NCI-H2196 treated with DMSO at 0.1 percent for 48 hours (cell line): ENCODE results near the gene PTPRK.
A peak's percentile ranks its signal among the peaks of the same experiment; 100 is the strongest.
"Not testable (repeated sequence)": the region's sequence is repeated elsewhere in the genome, so short reads cannot be mapped to it uniquely, and the experiment has no call there.

ENCODE experiments used
- DNase-seq: peaks from one replicate; lab custom pipeline; 2025; ENCODE audit not compliant: unreplicated experiment; lab: John Stamatoyannopoulos, UW

Gene PTPRK

DNA sequence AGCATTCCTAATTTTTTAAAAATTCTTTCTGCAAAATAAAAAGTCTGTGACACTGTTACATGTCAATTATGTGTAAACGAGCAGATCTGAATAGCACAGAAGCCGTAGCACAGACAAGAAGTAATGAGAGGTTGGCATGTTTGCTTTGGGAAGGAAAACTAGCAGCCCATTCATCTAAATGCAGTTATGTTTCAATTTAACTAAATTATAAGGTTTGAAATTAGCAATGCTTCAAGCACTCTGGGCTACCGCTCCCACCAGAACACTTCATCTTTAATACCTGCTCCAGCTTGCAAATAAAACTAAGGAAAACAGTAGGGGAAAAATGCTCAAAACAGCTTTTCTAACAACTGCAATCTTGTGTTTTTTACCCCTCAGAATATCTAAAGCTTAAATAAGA lies 73.9 kb downstream of the PTPRK start:
- no peak for DNase-seq

DNA sequence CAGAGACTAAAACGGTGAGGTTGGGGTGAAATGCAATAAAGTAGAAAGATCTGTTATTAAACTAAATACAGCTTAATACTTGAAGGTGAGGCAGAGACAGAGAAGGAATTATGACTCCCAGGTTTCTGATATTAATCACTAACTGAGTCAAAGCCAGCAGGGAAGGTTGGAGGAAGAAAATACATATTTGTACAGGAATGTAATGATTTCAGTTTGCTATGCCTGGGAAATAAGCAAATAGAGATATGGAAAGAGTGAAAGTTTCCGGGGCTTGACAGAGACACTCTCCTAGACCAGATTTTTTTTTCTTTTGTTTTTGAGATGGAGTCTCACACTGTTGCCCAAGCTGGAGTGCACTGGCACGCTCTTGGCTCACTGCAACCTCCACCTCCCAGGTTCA lies 76.8 kb downstream of the PTPRK start:
- DNase-seq, result no peak

DNA sequence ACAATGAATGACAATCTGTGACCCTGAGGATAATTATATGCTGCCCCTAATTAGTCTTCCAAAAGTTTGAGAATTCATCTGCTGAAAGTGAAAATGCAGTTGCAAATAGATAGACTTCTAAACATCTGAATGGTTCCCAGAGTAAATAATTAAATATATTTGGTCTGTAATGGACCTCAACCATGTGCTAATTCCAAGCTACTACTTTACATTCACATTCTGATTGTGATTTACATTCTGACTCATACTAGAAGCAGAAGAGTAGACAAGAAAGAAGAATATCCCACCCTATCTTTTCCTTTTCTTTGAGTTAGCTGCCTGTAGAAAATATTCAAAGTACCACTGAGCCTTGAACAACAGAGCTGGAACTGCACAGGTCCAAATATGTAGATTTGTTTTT lies 80.8 kb downstream of the PTPRK start:
- DNase-seq, result no peak

DNA sequence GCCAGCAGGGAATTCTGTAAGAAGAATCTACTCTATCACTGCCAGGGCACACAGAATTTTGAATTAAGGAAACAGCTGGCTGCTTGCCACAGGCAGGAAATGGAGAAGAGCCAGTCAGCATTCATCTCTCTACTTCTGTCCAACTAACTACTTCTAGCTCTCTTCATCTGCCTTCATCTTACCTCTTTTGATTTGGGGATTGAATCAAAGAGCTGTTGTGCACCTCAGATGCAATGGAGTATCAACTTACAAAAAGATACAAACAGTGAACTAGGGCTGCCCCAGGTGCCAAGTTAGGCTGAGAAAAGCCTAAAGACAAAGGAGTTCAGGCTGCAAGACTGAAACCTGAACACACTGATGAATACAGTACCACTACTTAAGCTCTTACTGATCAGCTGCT lies 82.0 kb downstream of the PTPRK start:
- DNase-seq, result no peak

DNA sequence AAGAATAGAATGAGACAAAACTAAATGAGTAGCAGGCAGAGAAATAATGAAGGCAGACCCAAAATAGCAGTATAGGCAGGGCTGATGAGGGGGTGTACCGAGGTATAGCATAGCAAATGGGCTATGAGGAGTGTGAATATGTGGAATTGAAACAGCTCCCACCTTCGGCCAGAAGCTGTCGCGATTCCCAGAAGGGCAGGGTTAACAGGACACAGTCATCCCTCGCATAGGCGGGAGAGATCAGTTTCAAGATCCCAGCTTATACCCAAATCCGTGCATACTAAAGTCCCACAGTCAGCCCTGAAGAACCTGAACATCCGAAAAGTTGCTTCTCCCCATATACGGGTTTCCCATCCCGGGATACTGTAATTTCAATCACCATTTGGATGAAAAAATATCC lies 82.7 kb downstream of the PTPRK start:
- DNase-seq, result no peak

DNA sequence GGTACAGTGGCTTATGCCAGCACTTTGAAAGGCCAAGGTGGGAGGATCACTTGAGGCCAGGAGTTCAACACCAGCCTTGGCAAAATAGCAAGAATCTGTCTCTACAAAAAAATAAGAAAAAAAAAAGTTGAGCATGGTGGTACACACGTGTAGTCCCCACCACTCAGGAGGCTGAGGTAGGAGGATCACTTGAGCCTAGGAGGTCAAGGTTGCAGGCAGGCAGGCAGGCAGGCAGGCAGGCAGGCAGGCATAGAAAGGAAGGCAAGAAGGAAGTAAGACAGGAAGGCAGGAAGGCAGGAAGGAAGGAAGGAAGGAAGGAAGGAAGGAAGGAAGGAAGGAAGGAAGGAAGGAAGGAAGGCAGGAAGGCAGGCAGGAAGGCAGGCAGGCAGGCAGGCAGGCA lies 85.6 kb downstream of the PTPRK start:
- DNase-seq, result not testable (repeated sequence)

DNA sequence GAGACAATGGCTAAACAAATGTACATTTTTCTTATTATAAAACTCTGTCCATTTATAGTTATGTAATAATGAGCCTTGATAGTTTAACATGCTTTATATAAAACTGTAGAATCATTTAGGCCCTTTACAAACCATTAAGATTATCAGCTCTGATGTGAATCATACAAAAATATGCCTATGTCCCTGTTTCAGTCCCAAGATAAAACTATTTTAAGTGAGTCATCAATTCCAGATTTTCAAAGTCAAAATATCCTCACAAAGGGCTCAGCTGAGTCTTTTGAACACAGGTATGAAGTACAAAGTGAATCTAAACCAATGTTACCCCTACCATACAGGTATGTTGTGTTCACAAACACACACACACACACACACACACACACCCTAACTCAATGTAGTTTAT lies 88.0 kb downstream of the PTPRK start:
- no peak for DNase-seq

DNA sequence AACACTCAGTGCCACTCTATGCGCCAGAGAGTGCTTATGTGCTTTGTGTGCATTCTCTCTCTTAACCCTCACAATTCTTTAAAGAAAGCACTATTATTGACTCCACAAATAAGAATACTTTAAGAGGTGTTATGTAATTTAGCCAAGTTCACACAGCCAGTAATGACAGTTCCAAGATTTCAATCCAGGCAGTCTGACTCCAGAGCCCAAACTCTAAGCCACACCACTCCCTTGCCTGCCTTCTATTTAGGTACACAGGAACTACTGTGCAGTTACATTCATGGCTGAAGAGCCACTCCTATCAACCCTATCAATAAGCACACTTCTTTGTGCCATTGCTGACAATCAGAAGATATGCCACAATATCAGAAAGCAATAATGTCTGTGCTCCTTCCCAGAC lies 93.3 kb downstream of the PTPRK start:
- DNase-seq, result no peak

DNA sequence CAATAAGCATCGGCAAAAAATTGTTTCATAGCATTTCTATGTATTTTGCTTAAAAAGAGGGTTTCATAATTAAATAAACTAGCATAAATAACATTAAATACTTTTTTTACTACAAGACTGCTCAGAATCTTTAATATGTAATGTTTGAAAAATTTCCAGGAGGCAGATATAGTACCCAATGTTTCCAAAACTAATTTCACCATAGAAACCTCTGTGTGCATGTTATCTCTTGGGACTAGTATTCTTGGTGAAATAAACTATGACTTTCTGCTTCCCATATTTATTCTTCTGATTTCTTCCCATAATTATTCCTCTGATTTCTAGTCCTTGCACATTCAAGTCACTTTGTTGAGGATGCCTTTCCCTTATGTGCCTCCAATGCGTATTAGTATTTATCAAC lies 94.5 kb downstream of the PTPRK start:
- no peak for DNase-seq

DNA sequence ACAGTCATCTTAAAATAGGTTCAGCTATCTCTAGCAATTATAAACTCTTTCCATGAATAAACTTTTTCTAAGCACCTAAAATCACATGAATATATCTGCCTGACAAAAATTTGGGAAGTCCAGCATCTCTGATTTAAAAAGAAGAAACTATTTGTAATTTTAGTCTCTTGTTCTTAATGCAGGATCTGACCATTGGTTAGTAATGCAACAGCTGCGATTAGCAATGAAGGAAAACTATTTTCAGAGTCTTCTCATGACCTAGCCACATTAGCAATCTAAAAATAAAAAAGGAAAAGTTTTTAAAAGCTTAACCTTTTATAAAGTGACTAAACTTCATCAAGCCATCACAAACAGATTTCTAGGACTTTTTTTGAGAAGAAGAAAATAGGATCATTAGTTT lies 97.5 kb downstream of the PTPRK start:
- no peak for DNase-seq

DNA sequence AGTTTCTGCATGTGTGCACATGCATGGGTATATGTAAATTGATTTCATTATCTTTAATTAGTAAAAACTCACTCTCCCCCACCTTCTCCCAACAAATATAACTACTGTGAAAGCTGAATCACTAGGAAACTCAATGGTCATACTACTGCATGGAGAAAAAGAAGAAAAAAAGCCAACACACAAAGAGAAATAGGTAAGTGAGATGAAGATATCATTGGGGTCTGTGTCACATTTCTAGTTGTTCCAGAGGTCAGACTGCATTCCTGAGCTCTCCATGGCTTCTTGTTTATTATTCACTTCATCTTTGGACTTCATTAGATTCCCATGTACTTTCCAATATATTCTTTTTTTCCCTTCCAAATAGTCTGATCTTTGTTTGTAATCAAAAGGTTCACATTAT lies 98.2 kb downstream of the PTPRK start:
- DNase-seq, result no peak

DNA sequence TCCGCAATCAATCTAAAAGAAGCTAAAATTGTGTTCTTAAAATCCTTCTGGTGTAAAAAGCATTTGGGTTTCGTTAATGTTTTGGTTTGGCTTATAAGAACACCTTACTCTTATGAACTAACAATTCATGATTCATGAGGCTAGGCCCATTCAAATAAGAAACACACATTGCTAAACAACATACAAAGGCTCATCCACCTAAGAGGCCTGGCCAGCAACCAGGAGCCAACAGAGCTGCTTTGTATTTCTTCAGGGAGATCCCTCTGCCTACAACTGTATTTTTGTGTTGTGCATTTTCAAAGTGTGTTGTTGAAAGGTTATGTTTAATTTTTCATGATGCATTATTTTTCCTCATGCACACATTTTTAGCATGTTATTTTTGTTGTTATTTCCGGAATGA lies 98.6 kb downstream of the PTPRK start:
- DNase-seq, result no peak

DNA sequence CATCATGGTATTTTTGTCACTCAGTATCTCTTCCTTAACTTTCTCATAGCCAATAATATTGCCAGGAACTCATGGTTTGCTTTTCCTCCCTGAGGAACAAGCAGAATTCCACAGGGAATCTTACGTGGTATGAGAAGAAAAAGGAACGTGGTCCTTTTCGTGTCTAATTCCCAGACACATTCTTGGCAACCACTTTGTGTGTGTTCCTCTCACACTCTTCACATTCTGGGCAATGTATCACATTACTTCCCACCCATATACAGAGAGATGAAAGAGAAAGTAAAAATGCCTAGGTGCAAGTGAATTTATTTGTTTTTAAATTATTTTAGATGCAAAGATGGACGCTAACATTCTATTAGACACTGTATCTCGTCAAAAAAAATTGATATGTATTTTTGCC lies 102.7 kb downstream of the PTPRK start:
- no peak for DNase-seq

DNA sequence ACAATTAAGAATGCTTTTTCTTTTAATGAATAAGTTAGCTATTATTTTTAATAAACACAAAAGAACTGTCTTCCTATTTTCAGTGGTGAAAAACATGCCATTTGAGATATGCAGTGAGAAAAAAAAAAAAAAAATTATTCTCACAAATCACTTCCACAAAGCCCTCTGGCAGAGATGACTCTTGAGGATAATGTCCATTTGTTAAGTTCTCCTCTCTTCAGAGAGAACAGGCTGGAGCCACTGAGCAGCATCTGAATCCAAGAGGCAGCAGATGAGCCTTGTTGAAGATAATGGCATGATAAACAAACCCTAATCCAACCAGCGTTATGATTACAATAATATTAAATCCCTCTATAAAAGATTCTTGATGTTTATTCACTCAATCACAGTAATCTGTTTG lies 105.0 kb downstream of the PTPRK start:
- no peak for DNase-seq

DNA sequence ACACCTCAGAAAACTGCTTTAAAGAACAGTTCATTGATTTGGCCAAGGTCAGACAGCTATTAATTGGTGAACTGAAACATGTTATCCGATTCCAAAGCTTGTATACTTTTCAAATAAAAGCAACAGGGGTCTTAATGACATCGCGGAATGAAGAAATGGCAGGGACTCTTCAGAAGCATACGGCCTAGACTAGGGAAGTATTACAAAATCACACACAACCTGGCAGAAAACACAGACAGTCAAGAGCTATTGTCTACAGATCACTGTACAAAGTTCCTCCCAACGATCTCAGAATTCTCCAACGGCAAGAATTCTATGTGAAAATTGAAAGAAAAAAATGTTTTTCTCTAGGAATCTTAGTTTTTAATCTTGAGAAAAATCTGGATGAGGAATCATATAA lies 105.5 kb downstream of the PTPRK start:
- no peak for DNase-seq

DNA sequence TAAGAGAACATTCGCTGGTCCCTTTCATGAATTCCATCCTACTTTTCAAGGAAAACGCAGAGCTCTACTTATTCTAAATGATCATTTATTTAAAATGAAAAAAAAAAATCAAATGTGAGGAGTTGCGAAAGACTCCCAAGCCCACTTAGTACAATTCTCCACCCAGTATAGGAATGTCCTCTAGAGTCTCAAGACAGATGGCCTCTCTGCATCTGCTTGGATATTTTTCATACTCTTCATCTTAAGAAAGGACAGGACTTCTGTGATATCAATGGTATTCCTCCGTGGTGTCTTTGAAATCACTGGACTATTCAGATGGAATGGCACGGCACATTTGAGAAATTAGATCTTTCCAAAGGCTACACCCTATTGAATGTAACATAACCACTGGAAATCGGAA lies 107.1 kb downstream of the PTPRK start:
- no peak for DNase-seq

DNA sequence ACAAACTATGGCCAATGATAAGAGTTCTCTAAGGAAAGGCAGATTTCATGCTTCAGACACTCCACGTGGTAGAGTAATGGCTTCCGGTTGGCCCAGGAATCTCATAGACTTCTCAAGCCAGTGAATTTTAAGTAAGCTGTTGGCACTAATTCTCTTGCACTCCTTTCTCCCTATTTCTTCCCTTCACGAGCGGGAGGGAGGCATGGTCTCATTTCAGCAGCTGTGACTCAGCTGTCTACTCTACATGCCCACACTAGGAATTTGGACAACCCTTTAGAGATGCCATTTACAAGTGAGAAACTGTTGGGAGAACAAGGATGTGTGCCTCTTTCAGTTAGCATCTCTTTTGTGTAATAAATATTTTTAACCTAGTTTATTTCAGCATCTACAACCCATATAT lies 107.7 kb downstream of the PTPRK start:
- DNase-seq, result no peak

DNA sequence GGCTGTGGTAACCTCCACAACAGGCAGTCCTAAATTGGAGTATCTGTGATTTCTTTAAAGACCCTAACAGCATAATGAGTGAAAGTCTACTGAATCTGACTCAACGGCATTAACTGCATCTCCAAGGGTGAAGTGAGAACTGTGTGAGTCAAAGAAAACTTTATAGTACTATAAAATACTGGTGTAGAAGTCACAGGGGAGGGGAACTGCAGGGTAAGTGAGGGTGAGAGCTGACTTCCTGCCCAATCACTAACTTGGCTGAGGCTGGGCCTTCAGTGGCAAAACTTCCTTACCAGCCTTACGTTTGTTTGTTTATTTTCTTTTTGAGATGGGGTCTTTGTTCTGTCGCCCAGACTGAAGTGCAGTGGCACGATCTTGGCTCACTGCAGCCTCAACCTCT lies 109.8 kb downstream of the PTPRK start:
- no peak for DNase-seq

DNA sequence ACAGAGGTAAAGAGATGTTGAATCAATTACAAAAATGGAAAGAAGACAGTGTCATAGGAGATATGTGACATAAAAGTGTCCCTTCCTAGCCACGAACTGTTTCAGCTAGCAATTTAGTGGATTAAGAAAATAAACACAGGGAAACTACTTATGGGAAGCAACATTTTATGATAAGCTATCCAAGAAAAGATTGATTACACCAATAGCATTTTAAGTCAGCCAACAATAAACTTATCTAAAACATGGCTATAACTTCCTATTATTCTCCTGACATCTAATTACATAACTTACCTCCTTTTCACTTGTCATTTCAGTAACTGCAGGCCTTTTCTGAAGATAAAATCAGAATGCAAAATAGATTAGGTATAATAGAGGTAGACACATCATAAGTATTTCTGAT lies 111.4 kb downstream of the PTPRK start:
- DNase-seq, result no peak

DNA sequence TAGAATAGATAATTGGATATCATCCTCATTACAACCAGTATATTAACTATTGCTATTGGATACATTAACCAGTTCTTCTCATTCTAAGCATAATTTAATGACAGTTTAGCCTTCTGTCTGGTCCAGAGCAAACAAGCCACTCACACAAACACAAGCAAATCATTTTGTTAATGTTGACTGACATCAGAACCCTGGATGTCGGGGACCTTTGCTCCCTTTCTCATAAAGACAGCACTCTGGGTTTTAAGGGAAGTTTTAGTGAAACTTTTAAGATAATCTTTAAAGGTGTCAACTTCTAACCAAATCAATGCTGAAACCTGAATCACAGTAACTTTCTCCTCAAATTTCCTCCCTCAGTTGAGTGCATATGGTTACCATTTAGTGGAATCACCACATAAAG lies 113.9 kb downstream of the PTPRK start:
- DNase-seq, result no peak

DNA sequence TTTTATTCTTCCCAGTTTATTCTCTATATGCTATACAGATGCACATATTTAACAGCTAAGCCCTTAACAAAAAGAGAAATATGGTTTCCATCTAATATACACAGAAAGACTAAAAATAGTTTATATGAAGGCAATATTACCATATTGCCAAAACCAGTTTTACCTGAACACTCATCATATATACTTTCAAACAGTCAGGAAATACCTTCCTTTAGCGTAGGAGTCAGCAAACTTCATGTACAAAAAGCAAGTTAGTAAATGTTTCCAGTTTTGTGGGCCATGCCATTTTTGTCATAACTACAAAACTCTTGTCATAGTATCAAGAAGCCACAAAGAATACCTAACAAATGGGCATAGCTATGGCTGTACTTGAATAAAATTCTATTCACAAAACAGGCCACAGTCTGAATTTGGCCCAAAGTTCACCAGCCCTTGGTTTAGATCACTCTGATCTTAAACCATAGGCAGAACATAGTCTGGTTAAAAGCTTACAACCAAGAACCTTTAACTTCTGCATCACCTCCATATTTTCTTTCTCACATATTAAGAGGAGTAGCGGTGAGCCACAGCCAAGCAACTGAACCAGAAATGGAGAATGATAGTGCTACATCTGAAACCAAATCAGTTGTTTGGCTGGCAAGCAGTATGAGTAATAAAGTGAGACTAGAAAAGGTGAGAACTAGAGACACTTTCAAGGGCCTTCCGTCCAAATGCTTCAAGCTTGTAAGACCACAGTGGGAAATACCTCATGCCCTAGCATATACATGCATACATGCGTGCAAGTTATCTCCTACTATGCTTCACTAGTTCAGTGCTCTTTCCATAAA lies 116.6 kb downstream of the PTPRK start:
- no peak for DNase-seq

DNA sequence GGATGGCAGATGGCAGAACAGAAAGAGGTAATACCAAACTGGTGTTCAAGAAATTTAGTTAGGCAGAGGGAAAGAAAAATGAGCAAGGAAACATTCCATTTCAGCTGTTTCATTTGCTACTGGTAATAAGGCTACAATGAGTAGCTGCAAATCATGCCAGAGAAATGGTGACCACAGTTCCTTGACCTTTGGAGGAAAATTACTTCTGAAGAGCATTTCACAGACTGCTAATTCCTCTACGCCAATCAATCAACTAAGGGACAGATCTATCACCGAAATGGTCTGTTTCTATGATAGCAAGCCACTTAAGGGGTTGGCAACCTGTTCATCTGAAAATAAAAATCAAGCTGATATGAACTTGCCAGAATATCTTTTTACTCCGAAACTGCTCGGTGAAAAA lies 119.5 kb downstream of the PTPRK start:
- DNase-seq, result no peak

DNA sequence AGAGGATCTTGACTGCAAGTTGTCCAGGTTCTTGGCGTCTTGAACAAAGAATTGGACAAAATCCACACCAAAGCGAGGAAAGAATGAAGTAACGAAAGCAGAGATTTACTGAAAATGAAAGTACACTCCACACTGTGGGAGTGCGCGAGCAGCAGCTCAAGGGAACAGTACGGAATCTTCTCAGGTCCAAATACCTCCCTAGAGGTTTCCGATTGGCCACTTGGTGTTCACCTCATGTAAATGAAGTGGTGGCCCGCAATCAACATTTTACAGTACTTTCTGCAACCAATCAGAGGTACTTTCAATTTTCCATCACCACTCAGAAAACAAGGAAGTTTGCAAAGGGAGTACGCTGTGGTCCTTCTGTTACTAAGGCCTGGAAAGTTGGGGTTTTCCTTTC lies 122.4 kb downstream of the PTPRK start:
- peak; percentile 45 for DNase-seq
